ENCODE measurements around the gene SLC6A6.

DNA sequence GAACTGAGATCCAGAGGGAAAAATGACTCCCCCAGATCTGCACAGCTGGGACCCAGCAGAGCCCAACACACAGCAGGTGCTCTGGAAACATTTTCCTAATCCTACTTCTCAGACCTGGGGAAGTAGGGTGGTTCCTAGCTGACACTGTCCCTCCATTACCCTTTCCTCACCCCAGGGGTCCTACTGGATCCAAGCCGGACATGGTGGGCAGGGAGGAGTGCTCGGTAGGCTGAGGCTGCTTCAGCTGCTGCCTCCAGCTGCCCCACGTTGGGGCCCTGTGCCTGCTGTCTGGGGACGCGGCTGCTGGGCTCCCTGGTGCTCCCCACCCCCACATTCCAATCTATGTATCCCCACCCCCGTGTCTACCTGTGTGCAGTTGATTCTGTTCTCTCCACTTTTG, 29.8 kb upstream of the SLC6A6 start:
- TF ChIP-seq PML (IDR thresholded peaks at IDR 0.05; ENCODE audit: low read length) (no peak), NFXL1 (IDR thresholded peaks at IDR 0.05; ENCODE audit: borderline replicate concordance) (no peak), GABPA (IDR thresholded peaks at IDR 0.05; ENCODE audit: low read depth) (no peak), ZNF24 (IDR thresholded peaks at IDR 0.05) (no peak), EP300 (IDR thresholded peaks at IDR 0.05; ENCODE audit: borderline replicate concordance in 1 of 2, control insufficient read depth in 1 of 2, low read depth in 2 of 2, low read length in 2 of 2) (no peak), FOXM1 (IDR thresholded peaks at IDR 0.05; ENCODE audit: low read depth, low read length) (no peak), ZNF274 (IDR thresholded peaks at IDR 0.05; ENCODE audit: insufficient read depth, insufficient read length) (no peak), BACH1 (IDR thresholded peaks at IDR 0.05; ENCODE audit: borderline replicate concordance) (no peak), POU2F2 (IDR thresholded peaks at IDR 0.05; ENCODE audit: borderline replicate concordance, low read depth, low read length) (no peak)
- TF ChIP-seq, protein P1, sequence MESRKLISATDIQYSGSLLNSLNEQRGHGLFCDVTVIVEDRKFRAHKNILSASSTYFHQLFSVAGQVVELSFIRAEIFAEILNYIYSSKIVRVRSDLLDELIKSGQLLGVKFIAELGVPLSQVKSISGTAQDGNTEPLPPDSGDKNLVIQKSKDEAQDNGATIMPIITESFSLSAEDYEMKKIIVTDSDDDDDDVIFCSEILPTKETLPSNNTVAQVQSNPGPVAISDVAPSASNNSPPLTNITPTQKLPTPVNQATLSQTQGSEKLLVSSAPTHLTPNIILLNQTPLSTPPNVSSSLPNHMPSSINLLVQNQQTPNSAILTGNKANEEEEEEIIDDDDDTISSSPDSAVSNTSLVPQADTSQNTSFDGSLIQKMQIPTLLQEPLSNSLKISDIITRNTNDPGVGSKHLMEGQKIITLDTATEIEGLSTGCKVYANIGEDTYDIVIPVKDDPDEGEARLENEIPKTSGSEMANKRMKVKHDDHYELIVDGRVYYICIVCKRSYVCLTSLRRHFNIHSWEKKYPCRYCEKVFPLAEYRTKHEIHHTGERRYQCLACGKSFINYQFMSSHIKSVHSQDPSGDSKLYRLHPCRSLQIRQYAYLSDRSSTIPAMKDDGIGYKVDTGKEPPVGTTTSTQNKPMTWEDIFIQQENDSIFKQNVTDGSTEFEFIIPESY (IDR thresholded peaks at IDR 0.05): no peak
- TF ChIP-seq, protein P2, sequence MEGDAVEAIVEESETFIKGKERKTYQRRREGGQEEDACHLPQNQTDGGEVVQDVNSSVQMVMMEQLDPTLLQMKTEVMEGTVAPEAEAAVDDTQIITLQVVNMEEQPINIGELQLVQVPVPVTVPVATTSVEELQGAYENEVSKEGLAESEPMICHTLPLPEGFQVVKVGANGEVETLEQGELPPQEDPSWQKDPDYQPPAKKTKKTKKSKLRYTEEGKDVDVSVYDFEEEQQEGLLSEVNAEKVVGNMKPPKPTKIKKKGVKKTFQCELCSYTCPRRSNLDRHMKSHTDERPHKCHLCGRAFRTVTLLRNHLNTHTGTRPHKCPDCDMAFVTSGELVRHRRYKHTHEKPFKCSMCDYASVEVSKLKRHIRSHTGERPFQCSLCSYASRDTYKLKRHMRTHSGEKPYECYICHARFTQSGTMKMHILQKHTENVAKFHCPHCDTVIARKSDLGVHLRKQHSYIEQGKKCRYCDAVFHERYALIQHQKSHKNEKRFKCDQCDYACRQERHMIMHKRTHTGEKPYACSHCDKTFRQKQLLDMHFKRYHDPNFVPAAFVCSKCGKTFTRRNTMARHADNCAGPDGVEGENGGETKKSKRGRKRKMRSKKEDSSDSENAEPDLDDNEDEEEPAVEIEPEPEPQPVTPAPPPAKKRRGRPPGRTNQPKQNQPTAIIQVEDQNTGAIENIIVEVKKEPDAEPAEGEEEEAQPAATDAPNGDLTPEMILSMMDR (IDR thresholded peaks at IDR 0.05 in 2 of 3, conservative IDR thresholded peaks at IDR 0.05 in 1 of 3; ENCODE audit: control insufficient read depth in 2 of 3, extremely low read depth in 1 of 3, insufficient read depth in 1 of 3, low read depth in 3 of 3, low read length in 3 of 3): no peak
- TF ChIP-seq, protein P3, sequence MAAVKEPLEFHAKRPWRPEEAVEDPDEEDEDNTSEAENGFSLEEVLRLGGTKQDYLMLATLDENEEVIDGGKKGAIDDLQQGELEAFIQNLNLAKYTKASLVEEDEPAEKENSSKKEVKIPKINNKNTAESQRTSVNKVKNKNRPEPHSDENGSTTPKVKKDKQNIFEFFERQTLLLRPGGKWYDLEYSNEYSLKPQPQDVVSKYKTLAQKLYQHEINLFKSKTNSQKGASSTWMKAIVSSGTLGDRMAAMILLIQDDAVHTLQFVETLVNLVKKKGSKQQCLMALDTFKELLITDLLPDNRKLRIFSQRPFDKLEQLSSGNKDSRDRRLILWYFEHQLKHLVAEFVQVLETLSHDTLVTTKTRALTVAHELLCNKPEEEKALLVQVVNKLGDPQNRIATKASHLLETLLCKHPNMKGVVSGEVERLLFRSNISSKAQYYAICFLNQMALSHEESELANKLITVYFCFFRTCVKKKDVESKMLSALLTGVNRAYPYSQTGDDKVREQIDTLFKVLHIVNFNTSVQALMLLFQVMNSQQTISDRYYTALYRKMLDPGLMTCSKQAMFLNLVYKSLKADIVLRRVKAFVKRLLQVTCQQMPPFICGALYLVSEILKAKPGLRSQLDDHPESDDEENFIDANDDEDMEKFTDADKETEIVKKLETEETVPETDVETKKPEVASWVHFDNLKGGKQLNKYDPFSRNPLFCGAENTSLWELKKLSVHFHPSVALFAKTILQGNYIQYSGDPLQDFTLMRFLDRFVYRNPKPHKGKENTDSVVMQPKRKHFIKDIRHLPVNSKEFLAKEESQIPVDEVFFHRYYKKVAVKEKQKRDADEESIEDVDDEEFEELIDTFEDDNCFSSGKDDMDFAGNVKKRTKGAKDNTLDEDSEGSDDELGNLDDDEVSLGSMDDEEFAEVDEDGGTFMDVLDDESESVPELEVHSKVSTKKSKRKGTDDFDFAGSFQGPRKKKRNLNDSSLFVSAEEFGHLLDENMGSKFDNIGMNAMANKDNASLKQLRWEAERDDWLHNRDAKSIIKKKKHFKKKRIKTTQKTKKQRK (IDR thresholded peaks at IDR 0.05; ENCODE audit: low read depth, low read length): no peak

Measured in GM12878 (cell line).